Liver (tissue), 9 donors: Measurements from ENCODE around the gene BRD8. TPM values are rescaled to one million over a fixed set of nuclear protein-coding genes. Genes with fewer than 3 reads are reported as not detected.

Experiments
- DNase-seq: peaks from one replicate; pipeline ENCODE4 v3.0.0-alpha.2; 2017; ENCODE audit warnings: low spot score
- H3K27ac ChIP-seq, 2 donors: one replicate each; pipeline ENCODE4 v1.7.0; 2013; ENCODE audit warnings: inconsistent platforms in 2 of 2, low read length in 2 of 2, control low read depth in 1 of 2, low read depth in 1 of 2, mild to moderate bottlenecking in 1 of 2
- H3K27me3 ChIP-seq, 4 donors: one replicate each; pipeline versions ENCODE4 v1.6.1 to v1.7.0; 2013; ENCODE audit warnings: low read length in 3 of 4, inconsistent platforms in 1 of 4, mild to moderate bottlenecking in 1 of 4, moderate library complexity in 1 of 4; ENCODE audit not compliant: control insufficient read depth in 4 of 4, insufficient read depth in 4 of 4
- H3K36me3 ChIP-seq, 4 donors: one replicate each; pipeline versions ENCODE4 v1.6.1 to v1.7.0; 2013; ENCODE audit warnings: low read length in 3 of 4, mild to moderate bottlenecking in 3 of 4, low read depth in 1 of 4, moderate library complexity in 1 of 4; ENCODE audit not compliant: control insufficient read depth in 4 of 4, insufficient read depth in 3 of 4
- H3K4me1 ChIP-seq, 4 donors: one replicate each; pipeline versions ENCODE4 v1.6.1 to v1.7.0; 2013; ENCODE audit warnings: low read length in 3 of 4, mild to moderate bottlenecking in 3 of 4, moderate library complexity in 1 of 4; ENCODE audit not compliant: control insufficient read depth in 4 of 4, insufficient read depth in 4 of 4
- H3K4me3 ChIP-seq, 3 donors: one replicate each; pipeline versions ENCODE4 v1.6.1 to v1.7.0; 2013; ENCODE audit warnings: low read length in 3 of 3, control low read depth in 1 of 3, low read depth in 1 of 3, mild to moderate bottlenecking in 1 of 3
- H3K9ac ChIP-seq, 2 donors: one replicate each; pipeline ENCODE4 v1.7.0; 2013; ENCODE audit warnings: low read length in 2 of 2, mild to moderate bottlenecking in 2 of 2, moderate library complexity in 2 of 2, control low read depth in 1 of 2, low read depth in 1 of 2
- H3K9me3 ChIP-seq, 4 donors: one replicate each; pipeline versions ENCODE4 v1.6.1 to v1.7.0; 2013; ENCODE audit warnings: low read length in 3 of 4; ENCODE audit not compliant: control insufficient read depth in 4 of 4
- CTCF ChIP-seq: fragments of 150-350 bp; IDR thresholded peaks from 2 replicates; pipeline ENCODE4 v1.5.1; 2017; ENCODE audit warnings: improper control_type of control experiment, low read depth, low read length; ENCODE audit not compliant: missing input control
- EGR1 ChIP-seq, 2 donors: IDR thresholded peaks; 2 replicates each; pipeline ENCODE4 v1.6.1; 2016 to 2018; ENCODE audit warnings: antibody characterized with exemption in 2 of 2, low read depth in 2 of 2
- FOXA1 ChIP-seq: IDR thresholded peaks from 2 replicates; pipeline ENCODE4 v1.6.1; 2016; ENCODE audit warnings: antibody characterized with exemption
- FOXA2 ChIP-seq: IDR thresholded peaks from 2 replicates; pipeline ENCODE4 v1.6.1; 2016; ENCODE audit warnings: antibody characterized with exemption
- GABPA ChIP-seq, 2 donors: IDR thresholded peaks in 1 of 2; conservative IDR thresholded peaks in 1 of 2; 2 replicates each; pipeline ENCODE4 v1.6.1; 2016; ENCODE audit warnings: antibody characterized with exemption in 2 of 2, mild to moderate bottlenecking in 1 of 2, moderate library complexity in 1 of 2
- HNF4A ChIP-seq, 2 donors: conservative IDR thresholded peaks; 2 replicates each; pipeline ENCODE4 v1.6.1; 2016; ENCODE audit warnings: antibody characterized with exemption in 2 of 2, mild to moderate bottlenecking in 2 of 2
- HNF4G ChIP-seq: IDR thresholded peaks from 2 replicates; pipeline ENCODE4 v1.6.1; 2016; ENCODE audit warnings: antibody characterized with exemption
- JUND ChIP-seq, 2 donors: IDR thresholded peaks; 2 replicates each; pipeline ENCODE4 v1.6.1; 2016; ENCODE audit warnings: antibody characterized with exemption in 2 of 2
- MAX ChIP-seq: IDR thresholded peaks from 2 replicates; pipeline ENCODE4 v1.6.1; 2016; ENCODE audit warnings: antibody characterized with exemption
- NR2F2 ChIP-seq: IDR thresholded peaks from 2 replicates; pipeline ENCODE4 v1.6.1; 2016; ENCODE audit warnings: antibody characterized with exemption
- RAD21 ChIP-seq, 2 donors: IDR thresholded peaks; 2 replicates each; pipeline ENCODE4 v1.6.1; 2016; ENCODE audit warnings: antibody characterized with exemption in 2 of 2, mild to moderate bottlenecking in 2 of 2
- REST ChIP-seq: IDR thresholded peaks from 2 replicates; pipeline ENCODE4 v1.6.1; 2016; ENCODE audit warnings: antibody characterized with exemption, mild to moderate bottlenecking
- RXRA ChIP-seq, 2 donors: IDR thresholded peaks; 2 replicates each; pipeline ENCODE4 v1.6.1; 2017 to 2018; ENCODE audit warnings: antibody characterized with exemption in 2 of 2, mild to moderate bottlenecking in 1 of 2
- SP1 ChIP-seq: IDR thresholded peaks from 2 replicates; pipeline ENCODE4 v1.6.1; 2018; ENCODE audit warnings: antibody characterized with exemption, mild to moderate bottlenecking
- TAF1 ChIP-seq: conservative IDR thresholded peaks from 2 replicates; pipeline ENCODE4 v1.6.1; 2016; ENCODE audit warnings: antibody characterized with exemption, mild to moderate bottlenecking
- YY1 ChIP-seq: IDR thresholded peaks from 2 replicates; pipeline ENCODE4 v1.6.1; 2016; ENCODE audit warnings: antibody characterized with exemption, mild to moderate bottlenecking
- WGBS: extraction: QIAGEN DNeasy Blood & Tissue Kit; methylation state at CpG from one replicate; pipeline ENCODE4 v1.1.7; 2013; 5-methylcytosine and 5-hydroxymethylcytosine counted together
- polyA plus RNA-seq, 2 donors: library from polyadenylated mRNA; stranded (reverse) in 1 of 2; unstranded in 1 of 2; fragments of 200-250 nt in 1 of 2; fragments of >200 nt in 1 of 2; fragmentation: Nextera tagmentation in 1 of 2; extraction: Ambion mirVana in 1 of 2; gene quantifications; one replicate each; pipeline versions ENCODE4 v1.2.1 to v1.2.3, GENCODE V29; 2013 to 2015
- total RNA-seq, 2 donors: library from RNA; depleted of rRNA; stranded (reverse); fragments of >200 nt; gene quantifications; one replicate each; pipeline ENCODE4 v1.2.3, GENCODE V29; 2014
- TF ChIP-seq, protein P1 (sequence below): IDR thresholded peaks from 2 replicates; pipeline ENCODE4 v1.6.1; 2016; ENCODE audit warnings: antibody characterized with exemption
- TF ChIP-seq, protein P2 (sequence below): IDR thresholded peaks from 2 replicates; pipeline ENCODE4 v1.6.1; 2016; ENCODE audit warnings: antibody characterized with exemption
- donor health status: healthy.
- donor health status: healthy.
- donor health status: healthy.
- donor health status: healthy.
- donor health status: healthy.

The BRD8 gene
- total and polyA plus RNA-seq, 4 donors, result 14.8 to 34.5 (median 29.6) TPM

- H3K4me1 ChIP-seq, result no peaks in the 10 kb centered on the region
- TF ChIP-seq EGR1 (IDR thresholded peaks at IDR 0.05; ENCODE audit: low read depth in 2 of 2), result no peak
- TF ChIP-seq HNF4A (conservative IDR thresholded peaks at IDR 0.05), result no peak
- no peak for TF ChIP-seq NR2F2
- TF ChIP-seq YY1, result no peak
- no peak for TF ChIP-seq FOXA1
- no peak for TF ChIP-seq RXRA (IDR thresholded peaks at IDR 0.05)
- no peak for TF ChIP-seq REST
- no peak for TF ChIP-seq MAX
- TF ChIP-seq, protein P1, sequence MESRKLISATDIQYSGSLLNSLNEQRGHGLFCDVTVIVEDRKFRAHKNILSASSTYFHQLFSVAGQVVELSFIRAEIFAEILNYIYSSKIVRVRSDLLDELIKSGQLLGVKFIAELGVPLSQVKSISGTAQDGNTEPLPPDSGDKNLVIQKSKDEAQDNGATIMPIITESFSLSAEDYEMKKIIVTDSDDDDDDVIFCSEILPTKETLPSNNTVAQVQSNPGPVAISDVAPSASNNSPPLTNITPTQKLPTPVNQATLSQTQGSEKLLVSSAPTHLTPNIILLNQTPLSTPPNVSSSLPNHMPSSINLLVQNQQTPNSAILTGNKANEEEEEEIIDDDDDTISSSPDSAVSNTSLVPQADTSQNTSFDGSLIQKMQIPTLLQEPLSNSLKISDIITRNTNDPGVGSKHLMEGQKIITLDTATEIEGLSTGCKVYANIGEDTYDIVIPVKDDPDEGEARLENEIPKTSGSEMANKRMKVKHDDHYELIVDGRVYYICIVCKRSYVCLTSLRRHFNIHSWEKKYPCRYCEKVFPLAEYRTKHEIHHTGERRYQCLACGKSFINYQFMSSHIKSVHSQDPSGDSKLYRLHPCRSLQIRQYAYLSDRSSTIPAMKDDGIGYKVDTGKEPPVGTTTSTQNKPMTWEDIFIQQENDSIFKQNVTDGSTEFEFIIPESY, result no peak
- no peak for TF ChIP-seq FOXA2
- no peak for TF ChIP-seq TAF1
- no peak for TF ChIP-seq JUND (IDR thresholded peaks at IDR 0.05)
- TF ChIP-seq GABPA (IDR thresholded peaks at IDR 0.05 in 1 of 2, conservative IDR thresholded peaks at IDR 0.05 in 1 of 2), result no peak
- no peak for TF ChIP-seq RAD21 (IDR thresholded peaks at IDR 0.05)
- TF ChIP-seq CTCF, result no peak
- no peak for TF ChIP-seq SP1
- no peaks in the 10 kb centered on the region for H3K27me3 ChIP-seq
- H3K36me3 ChIP-seq, result no peaks in the 10 kb centered on the region
- no peak overlapping the region for H3K9ac ChIP-seq
- DNase-seq, result no peak
- H3K4me3 ChIP-seq, result no peak overlapping the region
- H3K9me3 ChIP-seq, result no peaks in the 10 kb centered on the region
- WGBS, result 72% methylated on average over 1 of the region's 1 CpG
- H3K27ac ChIP-seq, result no peak overlapping the region
These were observed 36.7 kb downstream of the BRD8 start for GRCh38 chr5:138141734-138142133.

- 78% methylated on average over 4 of the region's 4 CpGs for WGBS
- Histone ChIP-seq H3K9me3 (no peaks in the 10 kb centered on the region), H3K36me3 (no peaks in the 10 kb centered on the region), H3K9ac (no peak overlapping the region), H3K27ac (no peak overlapping the region), H3K4me1 (no peaks in the 10 kb centered on the region), H3K4me3 (no peak overlapping the region), H3K27me3 (no peaks in the 10 kb centered on the region)
- no peak for DNase-seq
- TF ChIP-seq FOXA1 (no peak), JUND (IDR thresholded peaks at IDR 0.05) (no peak), NR2F2 (no peak), HNF4G (no peak), MAX (no peak), YY1 (no peak), SP1 (no peak), TAF1 (no peak), FOXA2 (no peak), RXRA (IDR thresholded peaks at IDR 0.05) (no peak), HNF4A (conservative IDR thresholded peaks at IDR 0.05) (no peak), RAD21 (IDR thresholded peaks at IDR 0.05) (no peak)
- TF ChIP-seq, protein P1, result no peak
- TF ChIP-seq, protein P2, sequence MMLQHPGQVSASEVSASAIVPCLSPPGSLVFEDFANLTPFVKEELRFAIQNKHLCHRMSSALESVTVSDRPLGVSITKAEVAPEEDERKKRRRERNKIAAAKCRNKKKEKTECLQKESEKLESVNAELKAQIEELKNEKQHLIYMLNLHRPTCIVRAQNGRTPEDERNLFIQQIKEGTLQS, result no peak
These were observed 38.2 kb downstream of the BRD8 start for GRCh38 chr5:138140268-138140667.
